Vagina (tissue), 2 donors: ENCODE data around the gene FIBCD1. TPM values are rescaled to one million over a fixed set of nuclear protein-coding genes. Genes with fewer than 3 reads are reported as not detected.

ENCODE experiments used
- DNase-seq, 2 donors: peaks; one replicate each; pipeline ENCODE4 v3.0.0-alpha.2; 2017; ENCODE audit errors: extremely low spot score in 2 of 2
- H3K27ac ChIP-seq: fragments of 200-600 bp; sonication (generic); one replicate; pipeline ENCODE4 v1.5.1; 2019
- H3K27me3 ChIP-seq: fragments of 200-600 bp; sonication (generic); one replicate; pipeline ENCODE4 v1.5.1; 2019
- H3K36me3 ChIP-seq, 2 donors: fragments of 200-600 bp; sonication (generic); one replicate each; pipeline ENCODE4 v1.5.1; 2017 to 2019
- H3K4me1 ChIP-seq: fragments of 200-600 bp; sonication (generic); one replicate; pipeline ENCODE4 v1.5.1; 2019
- H3K4me3 ChIP-seq, 2 donors: fragments of 200-600 bp; sonication (generic); 1 replicate in 1 of 2; 2 replicates in 1 of 2; pipeline ENCODE4 v1.5.1; 2016 to 2019
- H3K9me3 ChIP-seq: fragments of 200-600 bp; sonication (generic); one replicate; pipeline ENCODE4 v1.5.1; 2019
- POLR2A ChIP-seq, 2 donors: fragments of 450-650 bp; IDR thresholded peaks; one replicate each; pipeline ENCODE4 v1.6.1; 2017; ENCODE audit warnings: antibody characterized with exemption in 2 of 2, mild to moderate bottlenecking in 2 of 2, moderate library complexity in 2 of 2
- POLR2AphosphoS5 ChIP-seq, 2 donors: sonication (generic); formaldehyde crosslinking; IDR thresholded peaks; one replicate each; pipeline ENCODE4 v1.9.0; 2017; ENCODE audit warnings: antibody characterized with exemption in 2 of 2, mild to moderate bottlenecking in 2 of 2, low read depth in 1 of 2; ENCODE audit not compliant: insufficient read depth in 1 of 2
- intact Hi-C: fragments of 100-400 bp; cut with DNase I; formaldehyde crosslinking; loops from one replicate; pipeline ENCODE4 v1.15.1; 2023
- total RNA-seq: library from RNA; depleted of rRNA; stranded (reverse); fragments of >200 nt; gene quantifications from one replicate; pipeline ENCODE4 v1.2.3, GENCODE V29; 2016
- TF ChIP-seq, protein P1 (sequence below), 3 experiments: fragments of 450-650 bp in 2 of 3; fragments of 200-600 bp in 1 of 3; sonication (generic) in 1 of 3; IDR thresholded peaks; one replicate each; pipeline ENCODE4 v1.5.1; 2017 to 2019; ENCODE audit warnings: antibody characterized with exemption in 3 of 3, mild to moderate bottlenecking in 2 of 3, moderate library complexity in 2 of 3

Gene FIBCD1
- total RNA-seq, 1 donor from 2014 or later, result not detected

- no peak for DNase-seq
- no peak overlapping the region for H3K4me3 ChIP-seq
- H3K36me3 ChIP-seq, result no peaks in the 10 kb centered on the region
- no peak overlapping the region for H3K27ac ChIP-seq
- TF ChIP-seq POLR2A (IDR thresholded peaks at IDR 0.05) (no peak), POLR2AphosphoS5 (IDR thresholded peaks at IDR 0.05; ENCODE audit: insufficient read depth in 1 of 2, low read depth in 1 of 2) (no peak)
- TF ChIP-seq, protein P1, sequence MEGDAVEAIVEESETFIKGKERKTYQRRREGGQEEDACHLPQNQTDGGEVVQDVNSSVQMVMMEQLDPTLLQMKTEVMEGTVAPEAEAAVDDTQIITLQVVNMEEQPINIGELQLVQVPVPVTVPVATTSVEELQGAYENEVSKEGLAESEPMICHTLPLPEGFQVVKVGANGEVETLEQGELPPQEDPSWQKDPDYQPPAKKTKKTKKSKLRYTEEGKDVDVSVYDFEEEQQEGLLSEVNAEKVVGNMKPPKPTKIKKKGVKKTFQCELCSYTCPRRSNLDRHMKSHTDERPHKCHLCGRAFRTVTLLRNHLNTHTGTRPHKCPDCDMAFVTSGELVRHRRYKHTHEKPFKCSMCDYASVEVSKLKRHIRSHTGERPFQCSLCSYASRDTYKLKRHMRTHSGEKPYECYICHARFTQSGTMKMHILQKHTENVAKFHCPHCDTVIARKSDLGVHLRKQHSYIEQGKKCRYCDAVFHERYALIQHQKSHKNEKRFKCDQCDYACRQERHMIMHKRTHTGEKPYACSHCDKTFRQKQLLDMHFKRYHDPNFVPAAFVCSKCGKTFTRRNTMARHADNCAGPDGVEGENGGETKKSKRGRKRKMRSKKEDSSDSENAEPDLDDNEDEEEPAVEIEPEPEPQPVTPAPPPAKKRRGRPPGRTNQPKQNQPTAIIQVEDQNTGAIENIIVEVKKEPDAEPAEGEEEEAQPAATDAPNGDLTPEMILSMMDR (IDR thresholded peaks at IDR 0.05), result no peak
- peaks cover 7% of the 10 kb centered on the region for H3K4me1 ChIP-seq
- no peaks in the 10 kb centered on the region for H3K9me3 ChIP-seq
- intact Hi-C loops, result no loop called here
- no peaks in the 10 kb centered on the region for H3K27me3 ChIP-seq
Observed at GRCh38 chr9:130900701-130901497, 38.1 kb downstream of the FIBCD1 start.

- no peaks in the 10 kb centered on the region for H3K9me3 ChIP-seq
- H3K4me1 ChIP-seq, result peaks cover 24% of the 10 kb centered on the region
- H3K27me3 ChIP-seq, result no peaks in the 10 kb centered on the region
- no peak for DNase-seq
- H3K36me3 ChIP-seq, result no peaks in the 10 kb centered on the region
- H3K4me3 ChIP-seq, result no peak overlapping the region
- TF ChIP-seq POLR2AphosphoS5 (IDR thresholded peaks at IDR 0.05; ENCODE audit: insufficient read depth in 1 of 2, low read depth in 1 of 2) (no peak), POLR2A (IDR thresholded peaks at IDR 0.05) (no peak)
- TF ChIP-seq, protein P1 (IDR thresholded peaks at IDR 0.05), result no peak
- intact Hi-C loops, result no loop called here
- no peak overlapping the region for H3K27ac ChIP-seq
Observed at GRCh38 chr9:130899051-130899748, 39.8 kb downstream of the FIBCD1 start.

DNA sequence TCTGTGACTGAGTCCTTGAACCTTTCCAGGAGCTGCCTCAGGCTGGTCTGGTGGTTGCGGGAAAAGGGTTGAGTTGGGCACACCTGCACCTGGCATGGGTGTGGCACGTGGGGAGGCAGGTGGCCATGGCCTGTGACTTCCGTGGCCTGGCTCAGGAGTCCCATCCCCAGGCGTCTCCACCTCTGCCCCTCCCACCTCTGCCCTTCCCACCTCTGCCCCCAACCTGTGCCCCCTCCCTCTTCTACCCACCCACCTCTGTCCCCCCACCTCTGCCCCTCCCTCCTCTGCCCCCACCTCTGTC, 40.5 kb downstream of the FIBCD1 start:
- peaks cover 31% of the 10 kb centered on the region for H3K4me1 ChIP-seq
- H3K27me3 ChIP-seq, result no peaks in the 10 kb centered on the region
- H3K9me3 ChIP-seq, result no peaks in the 10 kb centered on the region
- intact Hi-C loops, result no loop called here
- H3K36me3 ChIP-seq, result no peaks in the 10 kb centered on the region
- no peak for DNase-seq
- H3K27ac ChIP-seq, result no peak overlapping the region
- TF ChIP-seq, protein P1 (IDR thresholded peaks at IDR 0.05), result no peak
- TF ChIP-seq POLR2A (IDR thresholded peaks at IDR 0.05) (no peak), POLR2AphosphoS5 (IDR thresholded peaks at IDR 0.05; ENCODE audit: insufficient read depth in 1 of 2, low read depth in 1 of 2) (no peak)
- no peak overlapping the region for H3K4me3 ChIP-seq

DNA sequence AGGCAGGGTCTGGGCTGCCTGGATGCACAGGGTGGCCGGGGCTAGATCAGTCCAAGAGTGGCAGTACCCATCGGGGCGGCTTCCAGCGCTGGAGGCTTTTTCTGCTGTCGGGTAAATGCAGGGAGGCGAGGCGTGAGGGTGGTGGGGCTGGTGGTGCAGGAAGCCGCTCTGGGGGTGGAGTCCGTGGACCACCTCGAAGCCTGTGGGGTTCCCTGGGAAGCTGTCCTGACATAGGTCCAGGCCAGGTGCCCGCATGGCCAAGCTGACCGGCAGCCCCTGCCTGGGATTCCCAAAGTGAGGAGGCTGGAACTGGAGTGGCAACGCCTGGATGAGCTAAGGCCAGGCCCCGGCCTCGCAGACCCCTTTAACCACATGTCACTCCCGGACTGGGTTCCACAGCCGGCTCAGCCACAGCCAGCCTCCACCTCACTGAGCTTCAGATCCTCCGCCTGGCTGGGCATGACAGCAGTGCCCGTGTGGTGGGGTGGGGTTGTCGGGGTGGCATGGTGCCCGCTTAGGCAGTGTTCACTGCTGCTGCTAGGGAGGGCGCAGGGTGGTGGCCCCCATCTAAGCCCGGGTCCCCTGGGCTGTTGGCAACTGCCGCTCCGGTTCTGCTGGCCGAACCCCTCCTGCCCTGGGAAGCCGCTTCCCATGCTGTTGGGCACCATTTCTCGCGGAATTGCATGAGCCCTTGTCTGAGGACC, 41.0 kb downstream of the FIBCD1 start:
- Histone ChIP-seq H3K27ac (no peak overlapping the region), H3K4me3 (no peak overlapping the region), H3K36me3 (peaks cover 0 to 5% of the 10 kb centered on the region in 2 donors), H3K4me1 (peaks cover 36% of the 10 kb centered on the region), H3K27me3 (no peaks in the 10 kb centered on the region), H3K9me3 (no peaks in the 10 kb centered on the region)
- intact Hi-C loops, result no loop called here
- TF ChIP-seq, protein P1 (IDR thresholded peaks at IDR 0.05), result no peak
- no peak for TF ChIP-seq POLR2A (IDR thresholded peaks at IDR 0.05)
- TF ChIP-seq POLR2AphosphoS5 (IDR thresholded peaks at IDR 0.05; ENCODE audit: insufficient read depth in 1 of 2, low read depth in 1 of 2), result no peak
- DNase-seq, result no peak
